ENCODE data around the gene NOL6. TPM values are rescaled to one million over a fixed set of nuclear protein-coding genes. Genes with fewer than 3 reads are reported as not detected.

The NOL6 gene
- total and polyA plus RNA-seq, 2 of the 13 experiments (the other 11 are each of a cell fraction or from before 2014, with no cell fraction given): 17.0 to 30.2 TPM

GRCh38 chr9:33415501-33416038, 58.2 kb downstream of the NOL6 start (continued):
- peak; percentile 94 for TF ChIP-seq ZBED4 (CRISPR knock-in tag; IDR thresholded peaks at IDR 0.05; ENCODE audit: borderline replicate concordance)
- TF ChIP-seq ZBTB44 (CRISPR knock-in tag; IDR thresholded peaks at IDR 0.05): no peak
- TF ChIP-seq ZNF407 (CRISPR knock-in tag; IDR thresholded peaks at IDR 0.05; ENCODE audit: not compliant biosample characterization): peak; percentile 29
- TF ChIP-seq SNAI1 (CRISPR knock-in tag; IDR thresholded peaks at IDR 0.05; ENCODE audit: borderline replicate concordance): no peak
- no peak for TF ChIP-seq RARG (CRISPR knock-in tag; IDR thresholded peaks at IDR 0.05; ENCODE audit: low read depth)
- peak; percentile 91 for TF ChIP-seq IRF9 (CRISPR knock-in tag; IDR thresholded peaks at IDR 0.05; ENCODE audit: borderline replicate concordance)
- peak; percentile 92; the same call in 1 of the 2 replicates for TF ChIP-seq PRMT3 (CRISPR knock-in tag; IDR thresholded peaks at IDR 0.05; ENCODE audit: borderline replicate concordance, low read depth)
- peak; percentile 33; the same call in 1 of the 2 replicates for TF ChIP-seq NCOA1 (CRISPR knock-in tag; IDR thresholded peaks at IDR 0.05)
- TF ChIP-seq NBN (conservative IDR thresholded peaks at IDR 0.05): no peak
- peak; percentile 96 for TF ChIP-seq SAP130 (CRISPR knock-in tag; IDR thresholded peaks at IDR 0.05; ENCODE audit: low read depth)
- peak; percentile 45; the same call in 1 of the 2 replicates for TF ChIP-seq ZNF704 (CRISPR knock-in tag; IDR thresholded peaks at IDR 0.05; ENCODE audit: borderline replicate concordance)
- peak; percentile 97 for TF ChIP-seq ZNF589 (CRISPR knock-in tag; conservative IDR thresholded peaks at IDR 0.05)

Measured in HepG2 (cell line).